Activated B cell treated with CpG ODN at 0.5 μM for 24 hours (primary cell): Measurements from ENCODE around the gene GABPB2. TPM values are rescaled to one million over a fixed set of nuclear protein-coding genes. Genes with fewer than 3 reads are reported as not detected.
A peak's percentile ranks its signal among the peaks of the same experiment; 100 is the strongest.

ENCODE experiments used
- ATAC-seq: fragments of 200-7000 bp; cut with Tn5 transposase; one replicate; pipeline ENCODE4 v1.10.0; 2021; ENCODE audit warnings: low read depth, mild to moderate bottlenecking, moderate library complexity
- CTCF ChIA-PET: fragments of 350-600 bp; sonication (Branson Sonifier 250); formaldehyde crosslinking; loops from one replicate; lab custom pipeline; 2021; ENCODE audit warnings: antibody characterized with exemption; lab: Charles Lee
- POLR2A ChIA-PET: fragments of 350-600 bp; sonication (Branson Sonifier 250); formaldehyde crosslinking; loops from one replicate; lab custom pipeline; 2021; ENCODE audit warnings: antibody characterized with exemption; lab: Charles Lee
- DNase-seq: peaks from one replicate; pipeline ENCODE4 v3.0.0; 2022
- H3K27ac Mint-ChIP-seq: one replicate; pipeline ENCODE4 v1.8.0; 2020; ENCODE audit warnings: mixed read lengths
- H3K27me3 Mint-ChIP-seq: one replicate; pipeline ENCODE4 v1.8.0; 2021; ENCODE audit warnings: mixed read lengths
- H3K36me3 Mint-ChIP-seq: one replicate; pipeline ENCODE4 v1.8.0; 2021; ENCODE audit warnings: low read depth, mixed read lengths
- H3K4me1 Mint-ChIP-seq: one replicate; pipeline ENCODE4 v1.8.0; 2021; ENCODE audit warnings: mixed read lengths
- H3K4me3 Mint-ChIP-seq: one replicate; pipeline ENCODE4 v1.8.0; 2020; ENCODE audit warnings: mild to moderate bottlenecking, mixed read lengths
- H3K9me3 Mint-ChIP-seq: one replicate; pipeline ENCODE4 v1.8.0; 2020; ENCODE audit warnings: mixed read lengths
- intact Hi-C: fragments of 100-400 bp; cut with micrococcal nuclease; formaldehyde crosslinking; loops from one replicate; pipeline ENCODE4 v1.15.1; 2024
- total RNA-seq: library from RNA; stranded (reverse); gene quantifications from 2 replicates; pipeline ENCODE4 v1.2.3, GENCODE V29; 2022
- TF ChIP-seq, protein P1 (sequence below): fragments of 200-600 bp; IDR thresholded peaks from one replicate; pipeline ENCODE4 v1.8.0; 2022; ENCODE audit warnings: antibody characterized with exemption, mild to moderate bottlenecking

GABPB2 gene
- total RNA-seq, 1 donor from 2014 or later, result 17.4 TPM

DNA sequence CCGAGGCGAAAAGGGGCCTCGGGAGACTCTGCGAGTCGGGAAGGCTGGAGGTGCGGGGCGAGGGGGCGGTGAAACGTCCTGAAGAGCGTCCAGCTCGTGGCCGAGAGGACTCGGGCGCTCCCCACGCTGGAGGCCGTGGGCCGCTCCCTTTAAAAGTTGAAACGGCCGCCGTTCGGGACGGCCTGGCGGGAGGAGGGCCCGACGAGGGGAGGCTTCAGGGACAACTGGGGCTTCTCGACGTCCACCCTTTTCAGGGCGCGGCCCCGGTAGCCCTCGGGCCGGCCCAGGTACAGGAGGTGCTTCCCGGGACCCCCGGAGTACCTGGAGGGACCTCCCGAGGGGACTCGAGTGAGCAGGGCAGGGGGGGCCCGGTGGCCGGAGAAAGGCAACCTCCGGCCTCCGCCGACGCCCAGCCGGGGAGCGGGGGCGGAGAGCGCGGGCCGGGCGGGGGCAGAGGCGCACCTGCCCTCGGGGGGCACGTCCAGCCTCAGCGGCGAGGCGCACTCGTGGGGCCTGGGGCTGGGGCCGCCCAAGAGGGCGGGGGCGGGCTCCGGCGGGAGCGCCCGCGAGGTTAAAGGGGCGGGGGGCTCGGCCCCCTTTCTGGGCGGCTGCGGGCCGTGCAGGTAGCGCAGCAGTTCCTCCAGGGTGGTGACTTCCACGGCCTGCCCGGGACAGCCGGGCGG is 61.9 kb downstream of the GABPB2 start:
- no peaks in the 10 kb centered on the region for H3K36me3 Mint-ChIP-seq
- no peaks in the 10 kb centered on the region for H3K9me3 Mint-ChIP-seq
- peaks cover 12% of the 10 kb centered on the region for H3K4me1 Mint-ChIP-seq
- H3K27ac Mint-ChIP-seq, result no peak overlapping the region
- CTCF ChIA-PET, result no interaction called here
- TF ChIP-seq, protein P1, sequence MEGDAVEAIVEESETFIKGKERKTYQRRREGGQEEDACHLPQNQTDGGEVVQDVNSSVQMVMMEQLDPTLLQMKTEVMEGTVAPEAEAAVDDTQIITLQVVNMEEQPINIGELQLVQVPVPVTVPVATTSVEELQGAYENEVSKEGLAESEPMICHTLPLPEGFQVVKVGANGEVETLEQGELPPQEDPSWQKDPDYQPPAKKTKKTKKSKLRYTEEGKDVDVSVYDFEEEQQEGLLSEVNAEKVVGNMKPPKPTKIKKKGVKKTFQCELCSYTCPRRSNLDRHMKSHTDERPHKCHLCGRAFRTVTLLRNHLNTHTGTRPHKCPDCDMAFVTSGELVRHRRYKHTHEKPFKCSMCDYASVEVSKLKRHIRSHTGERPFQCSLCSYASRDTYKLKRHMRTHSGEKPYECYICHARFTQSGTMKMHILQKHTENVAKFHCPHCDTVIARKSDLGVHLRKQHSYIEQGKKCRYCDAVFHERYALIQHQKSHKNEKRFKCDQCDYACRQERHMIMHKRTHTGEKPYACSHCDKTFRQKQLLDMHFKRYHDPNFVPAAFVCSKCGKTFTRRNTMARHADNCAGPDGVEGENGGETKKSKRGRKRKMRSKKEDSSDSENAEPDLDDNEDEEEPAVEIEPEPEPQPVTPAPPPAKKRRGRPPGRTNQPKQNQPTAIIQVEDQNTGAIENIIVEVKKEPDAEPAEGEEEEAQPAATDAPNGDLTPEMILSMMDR, result no peak
- ATAC-seq (no peak), DNase-seq (no peak)
- POLR2A ChIA-PET, result no interaction called here
- no peaks in the 10 kb centered on the region for H3K27me3 Mint-ChIP-seq
- H3K4me3 Mint-ChIP-seq, result no peak overlapping the region
- intact Hi-C loops, result no loop called here

DNA sequence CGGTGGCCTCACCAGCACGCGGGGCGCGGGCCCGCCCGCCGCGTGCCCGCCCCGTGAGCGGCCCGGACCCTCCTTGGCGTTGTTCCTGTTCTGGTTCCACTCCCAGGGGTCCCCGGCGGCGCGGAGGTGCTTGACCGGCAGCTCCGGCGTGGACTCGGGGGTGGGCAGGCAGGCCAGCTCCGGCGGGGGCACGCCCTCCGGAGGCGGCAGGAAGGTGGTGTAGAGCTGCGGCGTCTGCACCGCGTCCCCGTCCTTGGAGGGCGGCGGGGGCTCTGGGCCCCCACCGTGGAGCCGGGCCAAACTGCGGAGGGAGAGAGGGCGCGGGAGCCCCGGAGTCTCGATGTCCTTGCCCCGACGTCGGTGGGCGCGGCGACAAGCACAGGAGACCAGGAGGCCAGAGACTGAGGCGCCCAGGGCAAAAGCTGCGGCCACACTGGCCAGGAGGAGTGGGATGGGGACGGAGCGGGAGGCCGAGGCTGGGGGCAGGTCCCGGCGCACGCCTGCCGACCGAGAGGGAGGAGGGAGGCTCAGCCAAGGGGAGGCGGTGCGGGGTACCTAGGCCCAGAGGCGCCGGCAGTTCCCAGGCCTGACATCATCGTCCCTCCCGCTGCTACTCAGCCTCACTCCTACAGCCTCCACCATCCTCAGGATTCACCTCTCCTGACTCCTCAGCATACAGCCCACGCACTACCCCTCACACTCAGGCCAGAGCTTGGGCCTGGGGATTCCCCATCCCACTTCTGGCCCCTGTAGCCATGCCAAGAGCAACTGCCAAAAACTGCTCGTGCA is 62.7 kb downstream of the GABPB2 start:
- ATAC-seq, result no peak
- DNase-seq, result no peak
- intact Hi-C loops, result no loop called here
- Mint-ChIP-seq H3K27me3 (no peaks in the 10 kb centered on the region), H3K4me1 (peaks cover 12% of the 10 kb centered on the region), H3K27ac (peak overlapping the region; percentile 41), H3K36me3 (no peaks in the 10 kb centered on the region), H3K9me3 (no peaks in the 10 kb centered on the region), H3K4me3 (no peak overlapping the region)
- TF ChIP-seq, protein P1, result no peak
- ChIA-PET CTCF (no interaction called here), POLR2A (interaction anchor here (0.6 kb wide), 1 partner anchor 67 kb away, joined by 4 read pairs; no protein-coding TSS in a partner anchor)

DNA sequence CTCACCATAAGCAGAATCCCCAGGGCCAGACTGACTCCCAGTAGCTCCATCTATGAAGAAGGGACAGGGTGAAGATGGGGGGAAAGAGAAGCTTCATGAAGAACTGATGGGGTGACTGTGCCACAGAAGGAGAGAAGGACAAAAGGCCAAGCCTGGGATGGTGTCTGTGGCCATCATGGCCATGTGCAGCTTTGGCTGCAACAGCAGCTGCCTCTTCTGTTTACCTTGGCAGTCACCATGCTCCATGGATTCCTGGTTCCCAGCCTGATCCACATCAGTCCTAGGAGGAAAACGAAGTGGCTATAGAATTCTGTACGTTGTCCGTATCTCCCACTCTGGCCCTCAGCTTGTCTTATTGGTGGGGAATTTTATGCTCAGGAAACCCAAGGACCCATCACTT is 63.8 kb downstream of the GABPB2 start:
- no peak for ATAC-seq
- TF ChIP-seq, protein P1, result no peak
- Mint-ChIP-seq H3K4me3 (no peak overlapping the region), H3K36me3 (no peaks in the 10 kb centered on the region), H3K4me1 (peaks cover 12% of the 10 kb centered on the region), H3K27ac (no peak overlapping the region), H3K9me3 (no peaks in the 10 kb centered on the region), H3K27me3 (no peaks in the 10 kb centered on the region)
- intact Hi-C loops, result no loop called here
- no peak for DNase-seq
- POLR2A ChIA-PET, result no interaction called here
- CTCF ChIA-PET, result interaction anchor here (0.6 to 1.0 kb wide), 2 partner anchors 35 to 276 kb away, joined by 3 to 4 read pairs; no protein-coding TSS in a partner anchor

DNA sequence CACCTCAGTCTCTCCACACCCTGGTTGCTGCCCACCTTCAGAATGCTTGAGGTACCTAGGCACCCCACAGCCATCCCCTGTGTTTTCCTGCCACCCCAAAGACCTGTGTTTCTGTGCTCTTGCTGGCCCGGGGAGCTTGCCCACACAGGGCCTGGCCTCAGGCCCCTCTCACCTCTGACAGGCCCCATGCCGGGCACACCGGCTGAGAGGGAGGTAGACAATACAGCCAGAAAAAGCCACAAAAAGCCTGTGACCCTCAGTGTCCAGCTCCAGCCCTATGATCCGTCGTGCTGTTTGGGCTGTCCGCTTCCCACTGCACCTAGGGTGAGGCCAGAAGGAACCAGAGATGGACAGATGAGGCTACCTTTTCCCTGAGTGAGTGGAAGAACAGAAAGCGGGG is 64.4 kb downstream of the GABPB2 start:
- CTCF ChIA-PET, result interaction anchor here (1.0 kb wide), 1 partner anchor 36 kb away, joined by 3 read pairs; no protein-coding TSS in a partner anchor
- TF ChIP-seq, protein P1, result no peak
- Mint-ChIP-seq H3K36me3 (no peaks in the 10 kb centered on the region), H3K27me3 (no peaks in the 10 kb centered on the region), H3K9me3 (no peaks in the 10 kb centered on the region), H3K4me1 (peaks cover 12% of the 10 kb centered on the region), H3K27ac (no peak overlapping the region), H3K4me3 (no peak overlapping the region)
- intact Hi-C loops, result no loop called here
- POLR2A ChIA-PET, result no interaction called here
- ATAC-seq (no peak), DNase-seq (no peak)
